Measurements from ENCODE around the gene COL27A1.
"Not testable (repeated sequence)": the region's sequence is repeated elsewhere in the genome, so short reads cannot be mapped to it uniquely, and the experiment has no call there.

COL27A1 gene

DNA sequence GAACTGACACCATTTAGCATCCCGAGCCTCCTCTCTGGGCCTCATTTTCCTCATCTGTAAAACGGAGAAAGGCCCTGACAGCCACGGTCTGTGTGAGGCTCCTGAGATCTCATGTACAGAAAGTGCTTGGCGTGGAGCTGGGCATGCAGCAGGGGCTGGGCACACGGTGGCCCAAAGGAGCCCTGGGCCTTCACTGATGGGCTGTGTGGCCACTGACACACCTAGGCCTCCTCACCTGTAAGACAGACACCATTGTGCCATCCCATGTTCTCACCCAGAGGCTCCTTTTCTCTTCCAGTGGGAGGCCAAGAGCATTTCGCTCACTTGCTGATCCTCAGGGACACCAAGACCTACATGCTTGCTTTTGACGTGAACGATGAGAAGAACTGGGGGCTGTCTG lies 169.2 kb downstream of the COL27A1 start:
- TF ChIP-seq, protein P1, sequence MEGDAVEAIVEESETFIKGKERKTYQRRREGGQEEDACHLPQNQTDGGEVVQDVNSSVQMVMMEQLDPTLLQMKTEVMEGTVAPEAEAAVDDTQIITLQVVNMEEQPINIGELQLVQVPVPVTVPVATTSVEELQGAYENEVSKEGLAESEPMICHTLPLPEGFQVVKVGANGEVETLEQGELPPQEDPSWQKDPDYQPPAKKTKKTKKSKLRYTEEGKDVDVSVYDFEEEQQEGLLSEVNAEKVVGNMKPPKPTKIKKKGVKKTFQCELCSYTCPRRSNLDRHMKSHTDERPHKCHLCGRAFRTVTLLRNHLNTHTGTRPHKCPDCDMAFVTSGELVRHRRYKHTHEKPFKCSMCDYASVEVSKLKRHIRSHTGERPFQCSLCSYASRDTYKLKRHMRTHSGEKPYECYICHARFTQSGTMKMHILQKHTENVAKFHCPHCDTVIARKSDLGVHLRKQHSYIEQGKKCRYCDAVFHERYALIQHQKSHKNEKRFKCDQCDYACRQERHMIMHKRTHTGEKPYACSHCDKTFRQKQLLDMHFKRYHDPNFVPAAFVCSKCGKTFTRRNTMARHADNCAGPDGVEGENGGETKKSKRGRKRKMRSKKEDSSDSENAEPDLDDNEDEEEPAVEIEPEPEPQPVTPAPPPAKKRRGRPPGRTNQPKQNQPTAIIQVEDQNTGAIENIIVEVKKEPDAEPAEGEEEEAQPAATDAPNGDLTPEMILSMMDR (IDR thresholded peaks at IDR 0.05; ENCODE audit: insufficient read depth, low read depth, low read length, missing control alignments): no peak
- H3K4me3 ChIP-seq (ENCODE audit: low read length): no peak overlapping the region
- no peak for DNase-seq (ENCODE audit: low read depth)

DNA sequence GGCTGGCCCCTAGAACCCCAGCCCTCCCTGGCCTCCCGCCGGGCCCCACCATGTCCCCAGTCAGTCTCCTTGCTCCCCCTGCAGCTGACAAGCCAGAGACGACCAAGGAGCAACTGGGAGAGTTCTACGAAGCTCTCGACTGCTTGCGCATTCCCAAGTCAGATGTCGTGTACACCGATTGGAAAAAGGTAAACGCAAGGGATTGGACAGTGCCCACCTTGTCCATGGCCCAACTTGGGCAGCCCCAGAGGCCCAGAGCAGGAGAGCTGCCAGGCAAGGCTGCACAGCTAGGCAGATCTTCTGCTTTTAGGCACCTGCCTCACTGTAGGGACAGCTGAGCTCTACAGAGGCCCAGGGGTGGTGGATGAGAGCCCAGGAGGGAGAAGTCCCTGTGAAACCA lies 169.6 kb downstream of the COL27A1 start:
- not testable (repeated sequence) for H3K4me3 ChIP-seq (ENCODE audit: low read length); DNase-seq (ENCODE audit: low read depth)

DNA sequence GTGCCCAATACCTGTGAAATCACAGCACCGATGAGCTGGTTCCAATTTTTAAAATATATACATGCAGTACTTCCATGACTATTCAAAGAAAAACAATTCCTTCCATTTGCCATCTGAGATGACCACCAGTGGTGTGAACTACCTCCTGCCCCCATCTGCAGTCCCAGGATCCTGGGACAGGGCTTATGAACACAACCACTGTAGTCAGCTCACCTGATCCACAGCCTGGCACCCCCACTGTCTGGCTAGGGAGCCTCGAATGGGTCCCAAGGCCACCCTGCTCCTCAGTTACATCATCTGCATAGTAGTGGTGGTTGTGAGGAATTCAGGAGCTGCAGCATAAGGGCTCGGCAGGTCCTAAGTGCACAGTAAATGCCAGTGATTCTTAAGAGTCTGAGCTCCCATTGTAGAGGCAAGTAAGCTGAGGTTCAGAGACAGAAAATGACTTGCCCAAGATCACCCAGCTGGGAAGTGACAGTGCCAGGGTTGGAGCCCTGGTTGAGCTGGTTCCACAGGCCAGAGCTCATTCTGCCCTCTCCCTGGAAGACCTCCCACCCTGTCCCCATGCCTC lies 170.4 kb downstream of the COL27A1 start:
- DNase-seq (ENCODE audit: low read depth); H3K4me3 ChIP-seq (ENCODE audit: low read length): not testable (repeated sequence)

- H3K4me3 ChIP-seq (ENCODE audit: low read length): no peak overlapping the region
- TF ChIP-seq, protein P1 (IDR thresholded peaks at IDR 0.05; ENCODE audit: insufficient read depth, low read depth, low read length, missing control alignments): no peak
- DNase-seq (ENCODE audit: low read depth): no peak
Measured at GRCh38 chr9:114327749-114328148, 172.4 kb downstream of the COL27A1 start.

DNA sequence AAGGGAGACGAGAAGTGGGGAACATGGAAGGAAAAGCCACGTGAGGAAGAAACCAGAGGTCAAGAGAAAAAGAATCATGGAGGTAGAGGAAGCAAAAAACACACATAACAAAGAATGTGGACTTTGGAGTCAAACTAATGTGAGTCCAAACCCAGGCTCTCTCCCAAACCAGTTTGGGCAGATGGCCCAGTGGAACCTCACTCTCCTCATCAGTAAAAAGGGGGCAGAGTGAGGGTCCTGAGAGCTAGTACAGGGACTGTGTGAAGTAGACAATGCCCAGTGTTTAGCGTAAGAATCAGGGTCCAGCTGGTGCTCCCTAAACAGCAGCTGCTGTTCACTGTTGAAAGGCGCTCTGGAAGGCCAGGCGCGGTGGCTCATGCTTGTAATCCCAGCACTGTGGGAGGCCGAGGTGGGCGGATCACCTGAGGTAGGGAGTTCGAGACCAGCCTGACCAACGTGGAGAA lies 173.1 kb downstream of the COL27A1 start:
- not testable (repeated sequence) for H3K4me3 ChIP-seq (ENCODE audit: low read length); DNase-seq (ENCODE audit: low read depth)

- not testable (repeated sequence) for H3K4me3 ChIP-seq (ENCODE audit: low read length); DNase-seq (ENCODE audit: low read depth)
Measured at GRCh38 chr9:114328937-114329624, 173.7 kb downstream of the COL27A1 start.

DNA sequence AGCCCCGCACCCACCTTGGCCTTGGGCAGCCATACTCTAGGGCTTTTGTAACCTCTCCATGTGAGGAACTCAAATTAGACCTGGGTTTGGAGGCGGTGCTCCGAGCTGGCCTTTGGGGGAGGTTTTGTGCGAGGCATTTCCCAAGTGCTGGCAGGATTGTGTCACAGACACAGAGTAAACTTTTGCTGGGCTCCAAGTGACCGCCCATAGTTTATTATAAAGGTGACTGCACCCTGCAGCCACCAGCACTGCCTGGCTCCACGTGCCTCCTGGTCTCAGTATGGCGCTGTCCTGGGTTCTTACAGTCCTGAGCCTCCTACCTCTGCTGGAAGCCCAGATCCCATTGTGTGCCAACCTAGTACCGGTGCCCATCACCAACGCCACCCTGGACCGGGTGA lies 174.3 kb downstream of the COL27A1 start, which contains the start of gene ORM2:
Gene ORM2, plus strand, starts transcription at position 245 of the 398 bp plus-strand sequence. Its CDS starts 36 bp downstream, at position 281.
- DNase-seq (ENCODE audit: low read depth); H3K4me3 ChIP-seq (ENCODE audit: low read length): not testable (repeated sequence)

GRCh38 chr9:114330636-114331035 lies 175.3 kb downstream of the COL27A1 start:
- TF ChIP-seq, protein P1 (IDR thresholded peaks at IDR 0.05; ENCODE audit: insufficient read depth, low read depth, low read length, missing control alignments): no peak
- no peak for DNase-seq (ENCODE audit: low read depth)

GRCh38 chr9:114331229-114332195 lies 176.2 kb downstream of the COL27A1 start:
- DNase-seq (ENCODE audit: low read depth); H3K4me3 ChIP-seq (ENCODE audit: low read length): not testable (repeated sequence)

More at GRCh38 chr9:114330636-114331035, 175.3 kb downstream of the COL27A1 start:
- no peak overlapping the region for H3K4me3 ChIP-seq (ENCODE audit: low read length)

- not testable (repeated sequence) for DNase-seq (ENCODE audit: low read depth); H3K4me3 ChIP-seq (ENCODE audit: low read length)
Measured at GRCh38 chr9:114332474-114333040, 177.2 kb downstream of the COL27A1 start.

DNA sequence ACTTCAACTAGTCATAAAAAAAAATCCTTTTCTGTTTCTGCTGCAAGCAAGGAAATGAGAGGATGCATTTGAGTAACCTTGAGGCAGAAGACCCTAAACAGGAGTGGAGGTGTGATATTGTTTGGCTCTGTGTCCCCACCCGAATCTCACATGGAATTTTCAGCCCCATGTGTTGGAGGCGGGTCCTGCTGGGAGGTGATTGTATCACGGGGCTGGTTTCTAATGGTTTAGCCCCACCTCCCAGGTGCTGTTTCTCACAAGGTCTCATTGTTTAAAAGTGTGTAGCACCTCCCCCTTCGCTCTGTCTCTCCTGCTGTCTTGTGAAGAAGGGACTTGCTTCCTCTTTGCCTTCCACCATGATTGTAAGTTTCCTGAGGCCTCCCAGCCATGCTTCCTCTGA lies 178.4 kb downstream of the COL27A1 start:
- DNase-seq (ENCODE audit: low read depth): not testable (repeated sequence)

More for the DNA sequence above, 178.4 kb downstream of the COL27A1 start:
- H3K4me3 ChIP-seq (ENCODE audit: low read length): not testable (repeated sequence)

Data from epithelial cell of esophagus (primary cell).